Activated gamma-delta T cell (primary cell): ENCODE measurements around the gene CCSER2.

ENCODE experiments used
- DNase-seq: peaks from one replicate; lab custom pipeline; 2025; lab: John Stamatoyannopoulos, UW

The CCSER2 gene

DNA sequence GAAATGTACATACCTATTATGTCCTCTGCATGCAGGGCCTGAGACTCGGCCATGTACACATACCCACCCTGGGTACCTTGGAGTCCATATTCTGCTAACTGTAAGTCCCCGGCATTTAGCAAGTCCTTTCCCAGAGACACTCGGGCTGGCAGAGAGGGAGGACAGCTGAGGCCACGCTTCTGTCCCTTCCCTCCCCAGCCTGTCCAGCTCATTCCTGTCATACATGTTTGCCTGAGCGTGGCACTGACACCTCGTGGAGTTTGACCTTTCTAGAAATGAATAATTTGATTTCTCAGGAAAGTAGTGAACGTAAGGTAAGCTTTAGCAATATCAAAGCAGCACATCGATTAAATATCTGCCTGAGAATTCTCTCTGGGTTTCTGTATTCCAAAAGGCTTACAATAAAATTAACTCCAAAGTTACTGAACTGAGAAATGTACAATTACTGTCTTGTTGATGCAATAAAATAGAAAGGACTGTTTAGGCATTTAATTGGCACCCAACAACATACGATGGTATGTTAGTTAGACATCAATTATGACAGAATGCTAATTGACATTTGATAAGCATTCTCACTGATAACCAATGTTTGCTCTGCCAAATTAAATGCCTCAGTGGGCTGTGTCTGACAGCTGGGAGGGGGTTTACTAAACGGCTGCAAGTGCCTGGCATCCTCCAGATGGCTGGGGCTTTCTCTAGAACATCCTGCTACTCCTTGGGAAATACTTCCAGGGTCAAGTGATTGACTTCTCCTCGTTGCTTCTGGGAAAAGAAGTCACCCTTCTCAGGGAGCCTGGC is 221.2 kb downstream of the CCSER2 start:
- DNase-seq: no peak

DNA sequence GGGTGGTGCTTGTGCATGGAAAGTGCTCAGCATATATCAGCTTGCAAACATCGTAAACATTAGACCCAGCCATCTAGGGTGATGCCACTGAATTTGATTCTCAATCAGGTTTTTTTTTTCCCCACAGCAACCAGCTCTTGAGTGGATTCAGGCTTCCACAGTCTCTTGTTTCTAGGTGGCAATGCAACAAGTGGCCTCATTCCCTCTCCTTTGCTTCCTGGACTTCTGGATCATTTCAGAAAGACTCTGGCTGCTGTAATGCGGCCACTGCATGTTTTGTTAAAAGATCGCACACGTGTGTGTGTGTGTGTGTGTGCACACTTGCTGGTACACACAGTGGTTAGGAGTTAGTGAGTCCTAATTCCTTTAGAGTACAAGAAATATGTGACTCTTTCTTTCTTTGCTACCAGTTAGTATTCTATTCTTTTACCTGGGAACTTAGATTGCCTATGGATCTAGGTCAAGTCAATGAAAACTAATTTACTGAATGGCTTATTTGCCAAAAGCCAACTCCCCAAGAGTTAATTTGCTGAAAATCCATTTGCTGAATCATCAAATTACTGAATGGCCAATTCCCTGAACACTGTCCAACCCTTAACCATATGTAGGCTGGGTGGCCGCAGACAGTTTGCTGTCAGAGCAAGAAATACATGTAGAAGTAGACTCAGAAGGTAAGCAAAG is 222.5 kb downstream of the CCSER2 start:
- DNase-seq: no peak

DNA sequence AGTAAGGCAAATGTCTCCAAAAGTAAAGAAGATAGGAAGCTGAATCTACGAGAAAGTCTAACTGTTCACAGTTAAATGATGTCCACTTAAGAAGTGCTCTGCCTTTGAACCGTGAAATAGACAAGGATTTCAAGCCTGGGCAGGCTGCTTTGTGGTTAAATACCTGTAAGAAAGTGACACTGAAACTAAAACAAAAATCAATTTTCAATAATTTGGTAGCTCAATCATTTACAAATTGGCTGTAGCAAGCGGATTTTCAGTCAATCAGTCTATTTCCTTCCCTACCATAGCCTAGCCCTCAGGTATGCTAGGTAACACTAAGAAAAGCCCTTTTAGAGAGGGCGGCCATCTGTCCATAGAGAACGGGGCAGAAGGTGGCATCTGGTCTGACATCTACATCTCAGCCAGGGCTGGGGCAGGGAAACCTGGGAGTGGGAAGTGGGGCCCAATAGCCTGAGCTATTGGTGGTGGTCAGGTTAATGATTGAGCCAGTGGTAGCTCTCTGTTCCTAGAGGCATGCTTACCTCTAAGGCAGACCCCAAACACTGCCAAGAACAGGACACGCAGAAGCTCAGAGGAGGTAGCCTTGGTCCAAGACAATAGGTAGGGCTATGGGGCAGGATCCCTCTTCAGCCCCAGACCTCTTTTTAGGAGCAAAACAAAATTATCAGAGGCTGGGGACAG is 223.2 kb downstream of the CCSER2 start:
- no peak for DNase-seq

DNA sequence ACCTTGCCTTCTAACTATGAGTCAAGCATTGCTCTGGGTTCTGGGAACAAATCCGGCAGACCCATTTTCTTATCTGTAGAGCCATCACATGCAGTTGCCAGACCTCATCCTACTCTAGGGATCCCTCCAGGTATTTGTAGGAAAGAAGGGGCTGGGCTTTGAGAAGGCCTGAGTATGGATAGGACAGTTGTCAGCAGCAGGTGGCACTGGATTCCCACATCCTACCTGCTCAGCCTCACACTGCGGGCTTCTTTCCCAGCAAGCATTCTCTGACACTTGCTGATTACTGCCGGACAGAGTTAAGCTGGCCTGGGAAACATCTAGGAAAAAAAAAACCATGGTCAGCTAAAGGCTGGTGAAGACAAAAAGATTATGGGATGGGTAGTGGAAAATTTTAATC is 224.1 kb downstream of the CCSER2 start:
- no peak for DNase-seq

DNA sequence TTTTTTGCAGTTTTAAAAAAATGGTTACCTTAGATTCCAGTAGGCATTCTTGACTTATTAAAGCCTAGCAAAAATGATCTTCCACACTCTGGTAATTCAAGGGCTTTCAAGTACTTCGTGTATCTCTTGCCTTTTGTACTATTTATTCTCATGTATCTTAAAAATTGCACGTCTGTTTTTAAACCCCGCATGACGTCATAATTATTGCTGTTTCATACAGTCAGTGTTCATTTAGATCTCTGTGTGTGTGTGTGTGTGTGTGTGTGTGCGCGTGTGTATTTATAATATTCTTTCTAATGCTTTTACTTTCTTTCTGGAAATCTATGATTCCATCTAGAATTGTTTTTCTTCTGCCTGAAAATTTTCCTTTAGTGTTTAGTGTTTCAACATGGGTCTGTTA is 234.2 kb downstream of the CCSER2 start:
- DNase-seq: no peak

DNA sequence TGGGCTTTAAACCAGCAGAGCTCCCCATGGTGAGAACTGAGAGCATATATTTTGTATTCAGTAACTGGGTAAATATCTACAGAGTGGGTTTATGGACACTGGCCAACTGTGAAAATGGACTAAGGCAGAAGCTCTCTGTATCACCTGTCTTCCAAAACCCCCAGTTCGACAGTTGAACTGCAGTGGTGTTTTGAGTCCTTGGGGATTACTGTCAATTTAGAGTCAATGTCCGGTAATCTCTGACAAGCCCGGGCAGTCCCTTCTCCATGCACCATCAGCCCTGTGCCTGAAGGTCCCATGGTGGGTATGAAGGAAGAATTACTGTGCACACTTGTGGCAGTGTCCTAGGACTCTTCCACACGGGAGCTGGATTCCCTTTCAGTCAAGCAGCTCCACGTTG is 235.0 kb downstream of the CCSER2 start:
- no peak for DNase-seq

DNA sequence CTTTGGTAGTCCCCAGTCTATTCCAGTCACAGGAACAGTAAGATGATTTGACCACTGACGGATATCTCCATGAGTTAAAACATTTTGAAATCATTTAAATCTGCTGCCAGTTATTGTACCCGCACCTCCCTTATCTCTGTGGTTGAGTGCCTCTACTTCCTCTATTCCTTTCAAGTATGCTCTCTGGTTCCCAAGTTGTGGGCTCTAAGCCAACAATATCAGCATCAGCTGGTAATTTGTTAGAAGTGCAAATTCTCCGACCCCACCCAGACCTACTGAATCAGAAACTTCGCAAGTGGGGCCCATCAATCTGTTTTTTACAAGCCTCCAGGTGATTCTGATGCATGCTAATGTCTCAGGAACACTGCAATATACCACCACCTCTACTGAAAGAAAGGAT is 235.5 kb downstream of the CCSER2 start:
- no peak for DNase-seq

DNA sequence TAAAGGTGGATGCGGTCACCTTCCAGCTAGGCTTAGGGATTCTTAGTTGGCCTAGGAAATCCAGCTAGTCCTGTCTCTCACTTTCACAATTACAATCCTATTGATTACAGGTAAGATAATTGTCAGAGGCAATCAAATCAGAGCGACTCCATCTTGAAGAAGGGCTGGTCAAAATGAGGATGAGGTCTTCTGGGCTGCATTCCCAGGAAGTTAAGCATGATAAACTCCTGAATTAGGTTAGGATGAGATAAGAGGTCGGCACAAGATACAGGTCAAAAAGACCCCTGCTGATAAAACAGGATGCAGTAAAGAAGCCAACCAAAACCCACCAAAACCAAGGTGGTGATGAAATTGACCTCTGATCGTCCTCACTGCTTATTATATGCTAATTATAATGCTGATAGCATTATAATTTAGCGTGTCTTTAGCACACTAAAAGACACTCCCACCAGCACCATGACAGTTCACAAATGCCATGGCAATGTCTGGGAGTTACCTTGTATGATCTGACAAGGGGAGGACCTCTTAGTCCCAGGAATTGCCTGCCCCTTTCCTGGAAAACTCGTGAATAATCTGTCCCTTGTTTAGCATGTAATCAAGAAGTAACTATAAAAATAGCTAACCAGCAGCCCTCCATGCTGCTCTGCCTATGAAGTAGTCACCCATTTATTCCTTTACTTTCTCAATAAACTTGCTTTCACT is 237.6 kb downstream of the CCSER2 start:
- DNase-seq: no peak

DNA sequence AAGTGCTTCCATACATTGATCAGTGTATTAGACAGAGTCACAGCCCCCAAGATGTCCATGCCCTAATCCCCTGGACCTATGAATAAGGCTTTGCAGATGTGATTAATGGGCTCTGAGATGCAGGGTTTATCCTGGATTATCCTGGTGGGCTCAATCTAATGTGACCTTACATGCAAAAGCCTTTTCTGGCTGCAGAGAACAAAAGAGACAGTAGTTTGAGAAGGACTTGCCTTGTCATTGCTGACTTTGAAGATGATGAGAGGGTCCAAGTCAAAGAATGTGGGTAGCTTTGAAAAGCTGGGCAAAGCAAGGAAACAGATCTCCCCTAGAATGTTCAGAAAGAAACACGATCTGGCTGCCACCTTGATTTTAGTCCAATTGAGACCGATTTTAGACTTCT is 238.7 kb downstream of the CCSER2 start:
- no peak for DNase-seq
